Endodermal cell (in vitro differentiated cells): ENCODE measurements around the gene GSTO1. TPM values are rescaled to one million over a fixed set of nuclear protein-coding genes. Genes with fewer than 3 reads are reported as not detected.

Experiments used
- DNase-seq: peaks from one replicate; pipeline ENCODE4 v3.0.0-alpha.2; 2017
- H3K27ac ChIP-seq: 2 replicates; pipeline ENCODE4 v1.5.1; 2013; ENCODE audit warnings: mild to moderate bottlenecking, low read depth, low read length, moderate library complexity
- H3K27me3 ChIP-seq: 2 replicates; pipeline ENCODE4 v1.6.1; 2013; ENCODE audit warnings: mild to moderate bottlenecking, low read length, moderate library complexity; ENCODE audit not compliant: insufficient read depth, control insufficient read depth, poor library complexity, severe bottlenecking
- H3K36me3 ChIP-seq: 2 replicates; pipeline ENCODE4 v1.7.0; 2013; ENCODE audit warnings: mild to moderate bottlenecking, low read length, moderate library complexity; ENCODE audit not compliant: control insufficient read depth, insufficient read depth
- H3K4me1 ChIP-seq: one replicate; pipeline ENCODE4 v1.7.0; 2013; ENCODE audit warnings: low read length; ENCODE audit not compliant: control insufficient read depth, insufficient read depth
- H3K4me3 ChIP-seq: 2 replicates; pipeline ENCODE4 v1.5.1; 2013; ENCODE audit warnings: mild to moderate bottlenecking, low read length, moderate library complexity
- H3K9ac ChIP-seq: 2 replicates; pipeline ENCODE4 v1.6.1; 2013; ENCODE audit warnings: mild to moderate bottlenecking, low read length, moderate library complexity; ENCODE audit not compliant: poor library complexity, severe bottlenecking; ENCODE audit errors: extremely low read depth
- H3K9me3 ChIP-seq: 2 replicates; pipeline ENCODE4 v1.6.1; 2013; ENCODE audit warnings: mild to moderate bottlenecking, low read length, moderate library complexity; ENCODE audit not compliant: control insufficient read depth
- H3K27ac Mint-ChIP-seq: 2 replicates; pipeline ENCODE4 v1.8.0; 2020; ENCODE audit warnings: mixed read lengths
- H3K27me3 Mint-ChIP-seq: 2 replicates; pipeline ENCODE4 v1.8.0; 2021; ENCODE audit warnings: mild to moderate bottlenecking, mixed read lengths; ENCODE audit not compliant: insufficient read depth
- H3K36me3 Mint-ChIP-seq: 2 replicates; pipeline ENCODE4 v1.8.0; 2020; ENCODE audit warnings: low read depth, mixed read lengths
- H3K4me1 Mint-ChIP-seq: 2 replicates; pipeline ENCODE4 v1.8.0; 2020; ENCODE audit warnings: mixed read lengths
- H3K4me3 Mint-ChIP-seq: 2 replicates; pipeline ENCODE4 v1.8.0; 2020; ENCODE audit warnings: mild to moderate bottlenecking, moderate library complexity, mixed read lengths
- H3K9me3 Mint-ChIP-seq: 2 replicates; pipeline ENCODE4 v1.8.0; 2020; ENCODE audit warnings: mild to moderate bottlenecking, mixed read lengths
- WGBS, 2 experiments: methylation state at CpG; one replicate each; pipeline versions ENCODE4 v1.1.5 to v1.1.7; 2013; ENCODE audit warnings: missing lambda C conversion rate in 2 of 2, mixed read lengths in 1 of 2; ENCODE audit not compliant: insufficient coverage in 1 of 2, insufficient read length in 1 of 2; 5-methylcytosine and 5-hydroxymethylcytosine counted together
- total RNA-seq, 2 donors: library from RNA; stranded (reverse); fragmentation: NEBNext Ultra II Directional in 1 of 2; extraction: Animal tissue kit (Norgen Biotek cat#: 25700) in 1 of 2; gene quantifications; 2 replicates in 1 of 2; 3 replicates in 1 of 2; pipeline ENCODE4 v1.2.1, GENCODE V29; 2021
- TF ChIP-seq, protein P1 (sequence below): fragments of 200-600 bp; sonication (generic); conservative IDR thresholded peaks from 2 replicates; pipeline ENCODE4 v1.5.0; 2021; ENCODE audit warnings: antibody characterized with exemption, mild to moderate bottlenecking

The GSTO1 gene
- total RNA-seq, 2 donors from 2014 or later, result 208 to 223 TPM

DNA sequence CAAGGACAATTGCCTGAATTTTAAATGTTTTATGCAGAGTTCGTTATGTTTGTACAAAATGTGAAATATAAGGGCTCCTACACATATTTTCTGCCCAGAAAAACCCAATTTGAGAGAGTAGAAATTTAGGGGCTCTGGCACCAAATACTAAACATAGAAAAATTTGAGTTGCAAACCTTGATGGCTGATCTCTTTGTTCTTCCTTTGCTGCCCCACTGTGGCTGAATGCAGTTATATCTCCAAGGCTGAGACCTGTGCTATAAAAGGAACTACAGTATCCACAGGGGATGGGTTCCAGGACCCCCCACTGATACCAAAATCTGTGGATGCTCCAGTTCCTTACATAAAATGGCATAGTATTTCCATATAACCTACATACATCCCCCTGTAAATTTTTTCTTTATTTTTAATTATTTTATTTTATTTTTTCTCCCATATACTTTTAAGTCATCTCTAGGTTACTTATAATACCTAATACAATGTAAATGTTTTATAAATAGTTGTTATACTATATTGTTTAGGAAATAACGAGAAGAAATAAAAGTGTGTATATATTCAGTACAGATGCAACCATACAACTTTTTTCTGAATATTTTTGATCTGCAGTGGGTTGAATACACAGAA, 45.0 kb upstream of the GSTO1 start:
- no peaks in the 10 kb centered on the region for H3K9me3 ChIP-seq
- no peak overlapping the region for H3K4me3 ChIP-seq
- no peaks in the 10 kb centered on the region for H3K27me3 Mint-ChIP-seq
- H3K27ac ChIP-seq, result no peak overlapping the region
- H3K9me3 Mint-ChIP-seq, result no peaks in the 10 kb centered on the region
- H3K36me3 Mint-ChIP-seq, result peaks cover 5% of the 10 kb centered on the region
- no peaks in the 10 kb centered on the region for H3K36me3 ChIP-seq
- no peaks in the 10 kb centered on the region for H3K4me1 ChIP-seq
- H3K4me1 Mint-ChIP-seq, result peaks cover 8% of the 10 kb centered on the region
- peak; percentile 82 for DNase-seq
- H3K4me3 Mint-ChIP-seq, result no peak overlapping the region
- no peak overlapping the region for H3K27ac Mint-ChIP-seq
- TF ChIP-seq, protein P1, sequence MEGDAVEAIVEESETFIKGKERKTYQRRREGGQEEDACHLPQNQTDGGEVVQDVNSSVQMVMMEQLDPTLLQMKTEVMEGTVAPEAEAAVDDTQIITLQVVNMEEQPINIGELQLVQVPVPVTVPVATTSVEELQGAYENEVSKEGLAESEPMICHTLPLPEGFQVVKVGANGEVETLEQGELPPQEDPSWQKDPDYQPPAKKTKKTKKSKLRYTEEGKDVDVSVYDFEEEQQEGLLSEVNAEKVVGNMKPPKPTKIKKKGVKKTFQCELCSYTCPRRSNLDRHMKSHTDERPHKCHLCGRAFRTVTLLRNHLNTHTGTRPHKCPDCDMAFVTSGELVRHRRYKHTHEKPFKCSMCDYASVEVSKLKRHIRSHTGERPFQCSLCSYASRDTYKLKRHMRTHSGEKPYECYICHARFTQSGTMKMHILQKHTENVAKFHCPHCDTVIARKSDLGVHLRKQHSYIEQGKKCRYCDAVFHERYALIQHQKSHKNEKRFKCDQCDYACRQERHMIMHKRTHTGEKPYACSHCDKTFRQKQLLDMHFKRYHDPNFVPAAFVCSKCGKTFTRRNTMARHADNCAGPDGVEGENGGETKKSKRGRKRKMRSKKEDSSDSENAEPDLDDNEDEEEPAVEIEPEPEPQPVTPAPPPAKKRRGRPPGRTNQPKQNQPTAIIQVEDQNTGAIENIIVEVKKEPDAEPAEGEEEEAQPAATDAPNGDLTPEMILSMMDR, result peak; percentile 84
- WGBS, 2 experiments, result 20 to 33% methylated on average over 1 of the region's 2 CpGs
- no peak overlapping the region for H3K9ac ChIP-seq
- H3K27me3 ChIP-seq, result no peaks in the 10 kb centered on the region

DNA sequence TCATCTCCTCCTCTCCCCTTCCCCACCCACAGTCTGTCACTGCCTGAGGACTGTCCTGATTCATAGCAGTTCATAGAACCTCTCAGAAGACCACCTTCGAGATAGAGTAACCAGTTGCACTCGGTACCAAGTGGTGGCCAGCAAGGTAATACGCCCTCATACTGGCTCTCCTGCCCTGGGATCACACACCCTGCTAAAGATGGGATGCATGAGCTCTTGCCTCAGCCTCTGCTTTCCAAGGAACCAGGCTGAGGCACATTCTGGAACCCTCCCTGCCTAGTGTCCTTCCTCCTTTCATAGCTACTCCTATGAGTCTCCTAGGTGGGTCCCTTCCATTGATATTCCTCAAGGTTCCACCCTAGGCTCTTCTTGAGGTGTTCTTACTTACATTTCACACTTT, 38.1 kb upstream of the GSTO1 start:
- Mint-ChIP-seq H3K4me3 (no peak overlapping the region), H3K9me3 (no peaks in the 10 kb centered on the region), H3K27ac (no peak overlapping the region), H3K36me3 (no peaks in the 10 kb centered on the region), H3K27me3 (no peaks in the 10 kb centered on the region), H3K4me1 (peaks cover 8% of the 10 kb centered on the region)
- no peak overlapping the region for H3K27ac ChIP-seq
- H3K27me3 ChIP-seq, result no peaks in the 10 kb centered on the region
- WGBS, 2 experiments, result 92 to 94% methylated on average over 3 of the region's 3 CpGs
- H3K9me3 ChIP-seq, result no peaks in the 10 kb centered on the region
- H3K4me3 ChIP-seq, result no peak overlapping the region
- no peak overlapping the region for H3K9ac ChIP-seq
- H3K36me3 ChIP-seq, result no peaks in the 10 kb centered on the region
- TF ChIP-seq, protein P1, result no peak
- DNase-seq, result no peak
- H3K4me1 ChIP-seq, result no peaks in the 10 kb centered on the region

DNA sequence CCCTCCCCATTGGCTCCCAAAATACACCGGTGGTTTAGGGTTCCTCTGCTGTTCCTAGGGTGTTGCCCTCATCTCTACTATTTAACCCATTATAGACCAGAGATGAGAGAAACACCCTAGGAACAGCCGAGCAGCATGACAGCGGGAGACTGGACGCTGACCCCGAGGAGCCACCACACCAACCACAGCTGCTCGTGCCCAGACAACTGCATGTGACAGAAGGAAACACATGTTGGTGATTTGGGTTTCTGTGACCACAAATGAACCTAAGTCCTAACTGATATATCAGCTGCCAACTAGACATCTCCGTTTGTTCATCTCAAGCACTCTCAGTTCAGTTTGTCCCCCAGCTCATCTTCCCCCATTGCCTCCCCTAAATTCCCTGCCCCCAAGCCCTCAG, 35.9 kb upstream of the GSTO1 start:
- H3K9me3 Mint-ChIP-seq, result no peaks in the 10 kb centered on the region
- 88 to 92% methylated on average over 4 to 7 of the region's 7 CpGs for WGBS, 2 experiments

More for the DNA sequence above, 35.9 kb upstream of the GSTO1 start:
- H3K9me3 ChIP-seq, result no peaks in the 10 kb centered on the region
- H3K4me1 ChIP-seq, result no peaks in the 10 kb centered on the region
- H3K27me3 ChIP-seq, result no peaks in the 10 kb centered on the region
- H3K4me3 Mint-ChIP-seq, result no peak overlapping the region
- no peaks in the 10 kb centered on the region for H3K27me3 Mint-ChIP-seq
- H3K27ac Mint-ChIP-seq, result no peak overlapping the region
- no peak overlapping the region for H3K4me3 ChIP-seq
- H3K36me3 Mint-ChIP-seq, result peaks cover under 1% of the 10 kb centered on the region
- H3K27ac ChIP-seq, result no peak overlapping the region
- TF ChIP-seq, protein P1, result no peak
- H3K9ac ChIP-seq, result no peak overlapping the region
- H3K4me1 Mint-ChIP-seq, result no peaks in the 10 kb centered on the region
- no peak for DNase-seq
- H3K36me3 ChIP-seq, result no peaks in the 10 kb centered on the region
